ENCODE results near the gene ANKRD40.
"Not testable (repeated sequence)": the region's sequence is repeated elsewhere in the genome, so short reads cannot be mapped to it uniquely, and the experiment has no call there.

Gene ANKRD40

GRCh38 chr17:50685691-50686493, 21.8 kb downstream of the ANKRD40 start:
- DNase-seq (ENCODE audit: low spot score): no peak

DNA sequence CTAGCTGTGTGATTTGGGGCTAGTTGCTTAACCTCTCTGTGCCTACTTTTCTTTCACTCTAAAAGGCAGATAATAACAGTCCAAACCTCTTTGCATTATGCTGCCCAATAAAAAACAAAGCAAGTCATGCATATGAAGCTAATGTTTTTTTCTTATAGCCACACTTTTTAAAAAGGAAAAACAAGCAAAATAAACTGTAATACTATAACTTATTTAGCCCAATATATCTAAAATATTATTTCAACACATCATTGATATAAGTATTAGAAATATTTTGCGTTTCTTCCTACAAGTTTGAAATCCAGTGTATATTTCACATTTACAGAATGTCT, 22.4 kb downstream of the ANKRD40 start:
- DNase-seq (ENCODE audit: low spot score): no peak

GRCh38 chr17:50684612-50685333, 22.9 kb downstream of the ANKRD40 start:
- no peak for DNase-seq (ENCODE audit: low spot score)

DNA sequence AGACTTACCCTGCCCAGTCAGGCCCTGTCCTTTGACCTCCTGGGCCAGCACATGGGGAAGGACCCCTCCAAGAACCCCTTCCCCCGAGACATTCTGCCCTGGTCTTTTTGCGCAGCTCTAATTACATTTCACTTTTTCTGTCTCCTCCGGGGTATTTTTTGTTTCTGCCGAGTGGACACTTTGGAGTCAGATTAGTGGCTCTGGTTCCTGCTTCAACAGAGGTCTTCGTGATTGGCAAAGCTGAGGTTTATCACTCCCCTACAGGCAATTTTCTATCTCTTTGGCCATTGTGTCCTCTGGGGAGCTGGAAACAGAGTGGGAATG, 23.5 kb downstream of the ANKRD40 start:
- DNase-seq (ENCODE audit: low spot score): no peak

DNA sequence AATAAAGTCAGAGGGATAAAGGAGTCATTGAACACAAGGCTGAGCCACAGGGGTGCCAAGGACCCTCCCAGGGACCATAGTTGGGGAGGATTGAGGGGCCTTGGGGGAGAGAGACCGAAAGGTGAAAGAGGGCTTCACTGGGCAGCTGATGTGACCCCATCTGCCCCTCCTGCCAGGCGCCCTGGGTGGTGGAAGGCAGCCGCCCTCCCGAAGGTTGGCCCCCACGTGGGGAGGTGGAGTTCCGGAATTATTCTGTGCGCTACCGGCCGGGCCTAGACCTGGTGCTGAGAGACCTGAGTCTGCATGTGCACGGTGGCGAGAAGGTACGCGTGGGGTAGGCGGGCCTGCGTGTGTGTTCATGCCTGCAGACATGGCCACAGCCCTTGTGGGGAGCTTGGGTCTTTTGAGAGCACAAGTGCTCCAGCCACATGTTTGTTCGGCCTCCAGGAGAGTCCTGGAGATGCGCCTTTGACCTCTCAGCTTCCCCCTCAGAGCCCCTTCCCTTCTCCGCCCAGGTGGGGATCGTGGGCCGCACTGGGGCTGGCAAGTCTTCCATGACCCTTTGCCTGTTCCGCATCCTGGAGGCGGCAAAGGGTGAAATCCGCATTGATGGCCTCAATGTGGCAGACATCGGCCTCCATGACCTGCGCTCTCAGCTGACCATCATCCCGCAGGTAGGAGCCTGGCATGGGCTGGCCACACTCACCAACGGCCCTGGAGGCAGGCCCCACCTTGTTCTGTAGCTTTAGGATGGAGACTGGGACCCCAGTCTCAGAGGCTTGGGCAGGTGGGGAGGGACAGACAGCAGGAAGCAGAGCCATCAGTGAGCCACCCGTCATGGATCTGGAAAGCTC, 24.1 kb downstream of the ANKRD40 start:
- DNase-seq (ENCODE audit: low spot score): no peak

- no peak for DNase-seq (ENCODE audit: low spot score)
These were observed 24.8 kb downstream of the ANKRD40 start for GRCh38 chr17:50682938-50683337.

- DNase-seq (ENCODE audit: low spot score): no peak
These were observed 25.3 kb downstream of the ANKRD40 start for GRCh38 chr17:50682441-50682840.

GRCh38 chr17:50681263-50682200, 26.2 kb downstream of the ANKRD40 start:
- peak; percentile 52 for DNase-seq (ENCODE audit: low spot score)

DNA sequence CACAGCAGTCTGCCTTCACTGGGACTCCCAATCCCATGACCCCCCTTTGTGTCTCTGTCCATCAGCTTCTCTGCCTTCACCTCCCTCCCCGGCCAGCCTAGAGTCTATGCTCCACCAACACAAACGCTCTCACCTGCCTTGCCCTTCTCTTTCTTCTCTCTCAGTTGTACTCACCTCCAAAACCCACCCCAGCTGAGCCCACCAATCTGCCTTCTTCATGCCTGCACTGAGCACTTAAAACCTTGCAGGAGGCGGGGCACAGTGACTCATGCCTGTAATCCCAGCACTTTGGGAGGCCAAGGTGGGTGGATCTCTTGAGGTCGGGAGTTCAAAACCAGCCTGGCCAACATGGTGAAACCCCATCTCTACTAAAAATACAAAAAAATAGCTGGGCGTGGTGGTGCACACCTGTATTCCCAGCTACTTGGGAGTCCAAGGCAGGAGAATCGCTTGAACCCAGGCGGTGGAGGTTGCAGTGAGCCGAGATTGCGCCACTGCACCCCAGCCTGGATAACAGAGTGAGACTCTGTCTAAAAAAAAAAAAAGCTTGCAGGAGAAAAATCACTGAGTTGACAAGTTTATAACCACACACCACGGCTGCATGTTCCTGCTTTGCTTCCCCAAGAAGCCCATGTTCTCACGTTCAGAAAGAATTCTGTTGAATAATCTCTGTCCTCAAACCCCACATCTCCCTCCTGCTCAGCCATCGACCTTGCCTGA, 27.0 kb downstream of the ANKRD40 start:
- not testable (repeated sequence) for DNase-seq (ENCODE audit: low spot score)

GRCh38 chr17:50680126-50680525, 27.6 kb downstream of the ANKRD40 start:
- no peak for DNase-seq (ENCODE audit: low spot score)

- DNase-seq (ENCODE audit: low spot score): no peak
These were observed 28.6 kb downstream of the ANKRD40 start for GRCh38 chr17:50679008-50679544.

GRCh38 chr17:50677851-50678375, 29.8 kb downstream of the ANKRD40 start:
- no peak for DNase-seq (ENCODE audit: low spot score)

GRCh38 chr17:50676065-50676975, 31.4 kb downstream of the ANKRD40 start:
- DNase-seq (ENCODE audit: low spot score): no peak

- DNase-seq (ENCODE audit: low spot score): no peak
These were observed 32.1 kb downstream of the ANKRD40 start for GRCh38 chr17:50675627-50676026.

DNA sequence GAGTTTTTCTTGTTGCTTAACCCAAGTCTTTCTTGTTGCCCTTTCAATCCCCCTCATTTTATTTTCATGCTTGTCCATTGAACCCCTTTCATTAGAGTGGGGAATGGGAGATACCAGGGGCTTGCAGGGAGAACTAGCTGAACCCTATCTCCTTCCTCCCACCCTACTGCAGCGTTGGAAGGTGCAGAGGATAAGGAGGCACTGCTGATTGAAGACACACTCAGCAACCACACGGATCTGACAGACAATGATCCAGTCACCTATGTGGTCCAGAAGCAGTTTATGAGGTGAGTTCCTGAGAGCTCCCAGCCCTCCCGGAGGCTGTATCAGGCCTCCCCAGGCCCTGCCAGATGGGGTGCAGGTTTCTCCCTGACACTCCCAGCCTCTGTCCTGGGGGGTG, 32.5 kb downstream of the ANKRD40 start:
- no peak for DNase-seq (ENCODE audit: low spot score)

GRCh38 chr17:50672831-50673551, 34.7 kb downstream of the ANKRD40 start:
- no peak for DNase-seq (ENCODE audit: low spot score)

- DNase-seq (ENCODE audit: low spot score): no peak
These were observed 35.6 kb downstream of the ANKRD40 start for GRCh38 chr17:50672071-50672470.

- DNase-seq (ENCODE audit: low spot score): no peak
These were observed 38.7 kb downstream of the ANKRD40 start for GRCh38 chr17:50668838-50669581.

Data from hematopoietic multipotent progenitor cell treated with erythropoietin and hydrocortisone succinate and interleukin-3 and kit ligand, for 17 days (in vitro differentiated cells).